Erythroblast (primary cell): ENCODE results near the gene COX17.

ENCODE experiments used
- GATA1 ChIP-seq: IDR thresholded peaks from 2 replicates; pipeline ENCODE4 v1.6.1; 2011; ENCODE audit warnings: low read depth, mild to moderate bottlenecking, control low read depth, low read length, moderate library complexity
- POLR2A ChIP-seq: IDR thresholded peaks from 2 replicates; pipeline ENCODE4 v1.6.1; 2011; ENCODE audit warnings: mild to moderate bottlenecking, low read length

DNA sequence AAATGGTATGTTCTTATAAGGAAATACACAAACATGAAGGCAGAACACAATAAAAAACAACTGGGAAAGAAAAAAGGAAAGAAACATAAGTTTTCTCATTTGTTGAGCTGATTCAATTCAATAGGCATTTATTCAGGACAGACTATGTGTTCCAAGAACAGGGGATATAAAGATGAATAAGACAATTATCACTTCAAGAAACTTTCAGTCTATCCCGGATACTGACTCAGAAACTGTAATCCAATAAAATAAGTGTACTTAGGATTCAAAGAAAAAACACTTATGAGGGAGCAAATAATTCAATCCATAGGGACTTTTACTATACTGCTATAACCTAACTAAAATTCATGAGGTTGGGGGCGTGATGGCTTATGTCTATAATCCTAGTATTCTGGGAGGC is 13.3 kb downstream of the COX17 start:
- TF ChIP-seq POLR2A (no peak), GATA1 (no peak)
